Tibial artery (tissue), 4 donors: ENCODE data around the gene DLGAP1.

ENCODE experiments used
- DNase-seq, 2 donors: peaks; one replicate each; pipeline ENCODE4 v3.0.0-alpha.2; 2019
- H3K27ac ChIP-seq, 2 donors: fragments of 200-600 bp; sonication (generic) in 1 of 2; 1 replicate in 1 of 2; 2 replicates in 1 of 2; pipeline ENCODE4 v1.5.1; 2018 to 2019; ENCODE audit warnings: mild to moderate bottlenecking in 1 of 2
- H3K27me3 ChIP-seq, 2 donors: fragments of 200-600 bp; sonication (generic) in 1 of 2; one replicate each; pipeline versions ENCODE4 v1.5.1 to v1.6.0; 2016 to 2019
- H3K36me3 ChIP-seq, 3 donors: fragments of 200-600 bp; sonication (generic) in 2 of 3; one replicate each; pipeline ENCODE4 v1.5.1; 2016 to 2019; ENCODE audit warnings: mild to moderate bottlenecking in 2 of 3
- H3K4me1 ChIP-seq, 4 donors: fragments of 200-600 bp; sonication (generic) in 2 of 4; 1 replicate in 3 of 4; 2 replicates in 1 of 4; pipeline ENCODE4 v1.5.1; 2016 to 2019
- H3K4me3 ChIP-seq, 2 donors: fragments of 200-600 bp; sonication (generic) in 1 of 2; 1 replicate in 1 of 2; 2 replicates in 1 of 2; pipeline ENCODE4 v1.5.1; 2018 to 2019; ENCODE audit warnings: mild to moderate bottlenecking in 2 of 2
- H3K9me3 ChIP-seq, 3 donors: fragments of 200-600 bp; sonication (generic) in 1 of 3; one replicate each; pipeline ENCODE4 v1.5.1; 2016 to 2019
- CTCF ChIP-seq, 2 experiments: fragments of 200-600 bp in 1 of 2; fragments of 450-650 bp in 1 of 2; IDR thresholded peaks; one replicate each; pipeline ENCODE4 v1.5.1; 2017 to 2019; ENCODE audit warnings: antibody characterized with exemption in 2 of 2, mild to moderate bottlenecking in 1 of 2, moderate library complexity in 1 of 2
- intact Hi-C: fragments of 100-400 bp; cut with DNase I; formaldehyde crosslinking; loops from one replicate; pipeline ENCODE4 v1.15.0; 2023; ENCODE audit warnings: low total_unique reads

Gene DLGAP1

GRCh38 chr18:3500016-3500415 is 955.1 kb downstream of the DLGAP1 start:
- no peak for DNase-seq
- Histone ChIP-seq H3K9me3 (no peaks in the 10 kb centered on the region), H3K36me3 (no peaks in the 10 kb centered on the region), H3K27ac (no peak overlapping the region), H3K4me1 (peaks cover 0 to 11% (median 0%) of the 10 kb centered on the region in 4 donors), H3K27me3 (no peaks in the 10 kb centered on the region), H3K4me3 (no peak overlapping the region)
- intact Hi-C loops: no loop called here
- no peak for TF ChIP-seq CTCF (IDR thresholded peaks at IDR 0.05)

GRCh38 chr18:3499501-3499900 is 955.6 kb downstream of the DLGAP1 start:
- Histone ChIP-seq H3K9me3 (no peaks in the 10 kb centered on the region), H3K4me1 (peaks cover 0 to 11% (median 0%) of the 10 kb centered on the region in 4 donors), H3K36me3 (no peaks in the 10 kb centered on the region), H3K4me3 (peak overlapping the region; percentile 32 to 47), H3K27ac (no peak overlapping the region), H3K27me3 (no peaks in the 10 kb centered on the region)
- TF ChIP-seq CTCF (IDR thresholded peaks at IDR 0.05): no peak
- intact Hi-C loops: no loop called here
- DNase-seq: no peak

- no peak for DNase-seq
- TF ChIP-seq CTCF (IDR thresholded peaks at IDR 0.05): no peak
- no peaks in the 10 kb centered on the region for H3K9me3 ChIP-seq
- no peak overlapping the region for H3K27ac ChIP-seq
- no peaks in the 10 kb centered on the region for H3K36me3 ChIP-seq
- intact Hi-C loops: no loop called here
- peak overlapping the region; percentile 32 to 47 for H3K4me3 ChIP-seq
- H3K4me1 ChIP-seq: peaks cover 0 to 11% (median 0%) of the 10 kb centered on the region in 4 donors
- no peaks in the 10 kb centered on the region for H3K27me3 ChIP-seq
Measured at GRCh38 chr18:3498698-3499471, 956.2 kb downstream of the DLGAP1 start.

- Histone ChIP-seq H3K27me3 (no peaks in the 10 kb centered on the region), H3K4me1 (peaks cover 0 to 11% (median 0%) of the 10 kb centered on the region in 4 donors), H3K4me3 (no peak overlapping the region), H3K9me3 (no peaks in the 10 kb centered on the region), H3K27ac (no peak overlapping the region), H3K36me3 (no peaks in the 10 kb centered on the region)
- TF ChIP-seq CTCF (IDR thresholded peaks at IDR 0.05): no peak
- DNase-seq: no peak
- intact Hi-C loops: no loop called here
Measured at GRCh38 chr18:3495691-3496430, 959.2 kb downstream of the DLGAP1 start.

GRCh38 chr18:3494569-3494968 is 960.5 kb downstream of the DLGAP1 start:
- no peak for TF ChIP-seq CTCF (IDR thresholded peaks at IDR 0.05)

More at GRCh38 chr18:3494569-3494968, 960.5 kb downstream of the DLGAP1 start:
- no peak for DNase-seq
- intact Hi-C loops: no loop called here
- peaks cover 0 to 8% (median 0%) of the 10 kb centered on the region in 4 donors for H3K4me1 ChIP-seq
- no peaks in the 10 kb centered on the region for H3K27me3 ChIP-seq
- H3K9me3 ChIP-seq: no peaks in the 10 kb centered on the region
- H3K36me3 ChIP-seq: no peaks in the 10 kb centered on the region
- no peak overlapping the region for H3K4me3 ChIP-seq
- no peak overlapping the region for H3K27ac ChIP-seq
